HCT116 (cell line): Measurements from ENCODE around the gene TPMT. TPM values are rescaled to one million over a fixed set of nuclear protein-coding genes. Genes with fewer than 3 reads are reported as not detected.

Experiments
- ATAC-seq: fragments of 200-7000 bp; cut with Tn5 transposase; 2 replicates; pipeline ENCODE4 v1.9.1; 2020; ENCODE audit warnings: mild to moderate bottlenecking, moderate library complexity
- BruUV-seq: library from RNA; stranded (reverse); fragments of 400-500 nt; replicated peaks from 2 replicates; lab custom pipeline; 2021; lab: Mats Ljungman, UMichigan
- CTCF ChIA-PET: fragments of 300-600 bp; sonication (Branson Sonifier 250); formaldehyde crosslinking; loops from one replicate; lab custom pipeline; 2021; ENCODE audit warnings: antibody characterized with exemption; lab: Charles Lee
- POLR2A ChIA-PET: fragments of 300-600, 350-600 bp; sonication (Branson Sonifier 250); formaldehyde crosslinking; loops from one replicate; lab custom pipeline; 2021; ENCODE audit warnings: antibody characterized with exemption; lab: Charles Lee
- RAD21 ChIA-PET, 2 experiments: fragments of 300-600 bp; sonication (Branson Sonifier 250); formaldehyde crosslinking; loops; one replicate each; lab custom pipeline; 2023; ENCODE audit warnings: low total read pairs in 2 of 2; ENCODE audit not compliant: uncharacterized antibody in 2 of 2, unreplicated experiment in 2 of 2, low non-redundant PET in 1 of 2; lab: Charles Lee
- DNase-seq: peaks from one replicate; pipeline ENCODE4 v3.0.0-alpha.2; 2010; ENCODE audit warnings: low read depth, low spot score
- H2AFZ ChIP-seq: fragments of 200-600 bp; shearing (Covaris generic), sonication (generic); 2 replicates; pipeline ENCODE4 v1.6.1; 2017; ENCODE audit warnings: low read depth, mixed run types, mixed read lengths, antibody characterized with exemption, low read length; ENCODE audit not compliant: poor library complexity, severe bottlenecking
- H3K27ac ChIP-seq: 2 replicates; pipeline ENCODE4 v1.5.1; 2012; ENCODE audit warnings: low read depth, low read length
- H3K27me3 ChIP-seq: fragments of 200-600 bp; sonication (generic); 2 replicates; pipeline ENCODE4 v1.6.1; 2016; ENCODE audit warnings: mixed run types, low read length, mixed read lengths; ENCODE audit not compliant: insufficient read depth
- H3K36me3 ChIP-seq, 2 experiments: fragments of 200-500 bp in 1 of 2; fragments of 200-600 bp in 1 of 2; sonication (Bioruptor generic) in 1 of 2; sonication (generic) in 1 of 2; 2 replicates each; pipeline versions ENCODE4 v1.5.1 to v1.6.1; 2014 to 2016; ENCODE audit warnings: low read length in 2 of 2, inconsistent platforms in 1 of 2, mixed read lengths in 1 of 2, mixed run types in 1 of 2; ENCODE audit not compliant: insufficient read depth in 2 of 2, control insufficient read depth in 1 of 2
- H3K4me1 ChIP-seq, 2 experiments: fragments of 200-600 bp in 1 of 2; sonication (generic) in 1 of 2; 2 replicates each; pipeline versions ENCODE4 v1.5.1 to v1.6.1; 2012 to 2017; ENCODE audit warnings: low read length in 2 of 2, inconsistent platforms in 1 of 2, mild to moderate bottlenecking in 1 of 2, mixed read lengths in 1 of 2, mixed run types in 1 of 2, moderate library complexity in 1 of 2; ENCODE audit not compliant: insufficient read depth in 2 of 2, control insufficient read depth in 1 of 2
- H3K4me2 ChIP-seq: fragments of 200-600 bp; sonication (generic); 2 replicates; pipeline ENCODE4 v1.6.1; 2017; ENCODE audit warnings: mixed run types, low read length, mixed read lengths
- H3K4me3 ChIP-seq, 2 experiments: fragments of 200-600 bp in 1 of 2; sonication (generic) in 1 of 2; replicated peaks in 1 of 2; 2 replicates each; pipeline ENCODE4 v1.5.1; 2011 to 2016; ENCODE audit warnings: low read length in 2 of 2, control low read depth in 1 of 2, low read depth in 1 of 2, mild to moderate bottlenecking in 1 of 2, mixed read lengths in 1 of 2, mixed run types in 1 of 2
- H3K79me2 ChIP-seq: fragments of 200-600 bp; sonication (generic); 2 replicates; pipeline ENCODE4 v1.6.1; 2017; ENCODE audit warnings: mild to moderate bottlenecking, mixed run types, low read length, moderate library complexity, mixed read lengths; ENCODE audit not compliant: insufficient read depth
- H3K9ac ChIP-seq: fragments of 200-600 bp; sonication (generic); 2 replicates; pipeline ENCODE4 v1.6.1; 2016; ENCODE audit warnings: low read length, mixed read lengths
- H3K9me2 ChIP-seq: fragments of 200-600 bp; sonication (generic), shearing (Covaris generic); 2 replicates; pipeline ENCODE4 v1.6.1; 2017; ENCODE audit warnings: mixed run types, mild to moderate bottlenecking, moderate library complexity; ENCODE audit not compliant: insufficient read depth
- H3K9me3 ChIP-seq, 2 experiments: fragments of 200-500 bp in 1 of 2; fragments of 200-600 bp in 1 of 2; sonication (Bioruptor generic) in 1 of 2; sonication (generic) in 1 of 2; 2 replicates each; pipeline ENCODE4 v1.6.1; 2014 to 2017; ENCODE audit warnings: low read length in 2 of 2, mixed read lengths in 2 of 2, inconsistent platforms in 1 of 2, low read depth in 1 of 2, mild to moderate bottlenecking in 1 of 2, mixed run types in 1 of 2, moderate library complexity in 1 of 2; ENCODE audit not compliant: control insufficient read depth in 1 of 2, insufficient read depth in 1 of 2
- H4K20me1 ChIP-seq: fragments of 200-600 bp; sonication (generic), shearing (Covaris generic); 2 replicates; pipeline ENCODE4 v1.6.1; 2017; ENCODE audit warnings: mixed run types, mild to moderate bottlenecking, moderate library complexity; ENCODE audit not compliant: insufficient read depth
- EGR1 ChIP-seq: IDR thresholded peaks from 2 replicates; pipeline ENCODE4 v1.6.1; 2012; ENCODE audit warnings: low read depth
- EZH2phosphoT487 ChIP-seq: fragments of 200-600 bp; IDR thresholded peaks from 2 replicates; pipeline ENCODE4 v1.6.1; 2018; ENCODE audit warnings: antibody characterized with exemption, borderline replicate concordance
- JUND ChIP-seq: IDR thresholded peaks from 2 replicates; pipeline ENCODE4 v1.6.1; 2012
- POLR2A ChIP-seq: IDR thresholded peaks from 2 replicates; pipeline ENCODE4 v1.7.0; 2011; ENCODE audit warnings: borderline replicate concordance; ENCODE audit not compliant: insufficient read depth, insufficient read length; ENCODE audit errors: extremely low read depth
- POLR2AphosphoS5 ChIP-seq: IDR thresholded peaks from 2 replicates; pipeline ENCODE4 v1.6.1; 2011; ENCODE audit warnings: mild to moderate bottlenecking, low read depth, low read length, moderate library complexity
- SP1 ChIP-seq: IDR thresholded peaks from 2 replicates; pipeline ENCODE4 v1.6.1; 2012; ENCODE audit warnings: low read depth
- ZFX ChIP-seq: fragments of 450-650 bp; IDR thresholded peaks from 2 replicates; pipeline ENCODE4 v1.6.1; 2017
- ZNF274 ChIP-seq: fragments of 200-500 bp; sonication (Bioruptor generic); IDR thresholded peaks from 2 replicates; pipeline ENCODE4 v1.6.1; 2014; ENCODE audit warnings: mild to moderate bottlenecking, low read depth, low read length, inconsistent platforms
- intact Hi-C: fragments of 100-400 bp; cut with micrococcal nuclease; formaldehyde crosslinking; loops from 2 replicates; pipeline ENCODE4 v1.10.0; 2022
- total RNA-seq: library from RNA; stranded (reverse); gene quantifications from one replicate; pipeline ENCODE4 v1.2.1, GENCODE V29; 2021; ENCODE audit not compliant: unreplicated experiment
- TF ChIP-seq, protein P1 (sequence below), 3 experiments: fragments of 200-600 bp in 1 of 3; sonication (generic) in 1 of 3; IDR thresholded peaks in 2 of 3; conservative IDR thresholded peaks in 1 of 3; 2 replicates each; pipeline ENCODE4 v1.5.1; 2012 to 2017; ENCODE audit warnings: low read depth in 2 of 3, low read length in 2 of 3, antibody characterized with exemption in 1 of 3, borderline replicate concordance in 1 of 3, control low read depth in 1 of 3, mild to moderate bottlenecking in 1 of 3, mixed read lengths in 1 of 3, mixed run types in 1 of 3, moderate library complexity in 1 of 3; ENCODE audit not compliant: insufficient read depth in 1 of 3
- TF ChIP-seq, protein P2 (sequence below): IDR thresholded peaks from 2 replicates; pipeline ENCODE4 v1.6.1; 2012
- TF ChIP-seq, protein P3 (sequence below): IDR thresholded peaks from 2 replicates; pipeline ENCODE4 v1.6.1; 2012; ENCODE audit warnings: low read depth
- TF ChIP-seq, protein P4 (sequence below): IDR thresholded peaks from 2 replicates; pipeline ENCODE4 v1.6.1; 2011; ENCODE audit warnings: mild to moderate bottlenecking, low read length, moderate library complexity; ENCODE audit not compliant: insufficient replicate concordance; ENCODE audit errors: extremely low read depth

The TPMT gene
- total RNA-seq, 1 experiment from 2014 or later: 10.1 TPM

DNA sequence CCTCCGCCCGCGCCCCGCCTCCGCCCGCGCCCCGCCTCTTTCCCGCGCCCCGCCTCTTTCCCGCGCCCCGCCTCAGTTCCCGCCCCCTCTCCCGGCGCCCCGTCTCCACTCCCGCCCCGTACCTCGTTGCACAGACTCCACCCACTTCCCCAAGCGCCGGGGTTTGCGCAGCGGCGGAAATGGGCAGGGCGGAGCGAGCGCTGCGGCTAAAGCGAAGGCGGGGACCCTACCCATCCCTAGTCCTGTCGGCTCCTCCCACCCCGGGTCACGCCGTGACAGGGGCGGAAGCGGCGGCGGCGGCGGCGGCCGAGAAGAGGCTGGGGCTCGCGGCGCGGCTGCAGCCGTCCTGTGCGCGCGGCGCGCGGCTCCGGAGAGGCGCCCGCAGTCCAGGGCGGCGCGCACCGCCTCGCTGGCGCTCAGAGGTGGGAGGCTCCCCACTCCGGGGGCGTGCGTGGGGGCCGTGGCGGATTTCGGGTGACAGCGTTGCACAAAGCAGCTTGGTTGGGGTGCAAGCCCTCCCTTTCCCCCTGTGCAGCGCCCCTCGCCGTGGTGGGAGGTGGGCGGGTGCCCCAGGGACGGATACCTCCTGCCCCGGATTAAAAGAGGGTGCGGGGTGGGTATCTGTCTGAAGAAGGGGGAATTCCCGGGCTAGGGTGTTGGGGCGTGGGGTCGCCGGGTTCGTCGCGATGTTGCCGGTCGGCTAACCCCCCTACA, 430 bp upstream of the TPMT start, which contains the start of gene KDM1B (continued):
- TF ChIP-seq, protein P1, sequence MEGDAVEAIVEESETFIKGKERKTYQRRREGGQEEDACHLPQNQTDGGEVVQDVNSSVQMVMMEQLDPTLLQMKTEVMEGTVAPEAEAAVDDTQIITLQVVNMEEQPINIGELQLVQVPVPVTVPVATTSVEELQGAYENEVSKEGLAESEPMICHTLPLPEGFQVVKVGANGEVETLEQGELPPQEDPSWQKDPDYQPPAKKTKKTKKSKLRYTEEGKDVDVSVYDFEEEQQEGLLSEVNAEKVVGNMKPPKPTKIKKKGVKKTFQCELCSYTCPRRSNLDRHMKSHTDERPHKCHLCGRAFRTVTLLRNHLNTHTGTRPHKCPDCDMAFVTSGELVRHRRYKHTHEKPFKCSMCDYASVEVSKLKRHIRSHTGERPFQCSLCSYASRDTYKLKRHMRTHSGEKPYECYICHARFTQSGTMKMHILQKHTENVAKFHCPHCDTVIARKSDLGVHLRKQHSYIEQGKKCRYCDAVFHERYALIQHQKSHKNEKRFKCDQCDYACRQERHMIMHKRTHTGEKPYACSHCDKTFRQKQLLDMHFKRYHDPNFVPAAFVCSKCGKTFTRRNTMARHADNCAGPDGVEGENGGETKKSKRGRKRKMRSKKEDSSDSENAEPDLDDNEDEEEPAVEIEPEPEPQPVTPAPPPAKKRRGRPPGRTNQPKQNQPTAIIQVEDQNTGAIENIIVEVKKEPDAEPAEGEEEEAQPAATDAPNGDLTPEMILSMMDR (IDR thresholded peaks at IDR 0.05 in 2 of 3, conservative IDR thresholded peaks at IDR 0.05 in 1 of 3; ENCODE audit: borderline replicate concordance in 1 of 3, insufficient read depth in 1 of 3, low read depth in 2 of 3, low read length in 2 of 3): no peak

DNA sequence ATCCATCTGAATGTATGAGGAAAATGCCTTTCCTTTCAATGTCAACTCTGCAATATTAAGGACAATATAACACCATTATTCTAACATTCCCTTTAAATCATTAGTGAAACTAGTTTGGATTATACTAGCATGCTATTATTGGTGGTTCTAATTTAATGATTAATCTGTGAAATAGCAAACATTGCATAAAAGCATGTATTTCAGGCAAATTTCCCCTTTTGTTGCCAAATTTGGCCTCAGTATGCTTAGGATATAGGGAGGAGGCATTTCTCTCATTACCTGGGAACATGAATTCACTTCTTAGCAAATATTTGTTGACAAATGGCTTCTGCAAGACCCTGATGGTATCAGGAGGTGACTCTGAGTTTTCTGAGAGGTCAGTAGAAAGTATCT, 1.6 kb downstream of the TPMT start:
- BruUV-seq: no TSS peak
- Histone ChIP-seq H3K27ac (no peak overlapping the region), H3K79me2 (no peaks in the 10 kb centered on the region), H2AFZ (no peak overlapping the region), H4K20me1 (no peaks in the 10 kb centered on the region), H3K36me3 (no peaks in the 10 kb centered on the region)
- POLR2A ChIA-PET: no interaction called here
- TF ChIP-seq, protein P2, sequence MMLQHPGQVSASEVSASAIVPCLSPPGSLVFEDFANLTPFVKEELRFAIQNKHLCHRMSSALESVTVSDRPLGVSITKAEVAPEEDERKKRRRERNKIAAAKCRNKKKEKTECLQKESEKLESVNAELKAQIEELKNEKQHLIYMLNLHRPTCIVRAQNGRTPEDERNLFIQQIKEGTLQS: no peak
- no peak for TF ChIP-seq POLR2AphosphoS5
- no peak for TF ChIP-seq JUND
- TF ChIP-seq, protein P3, sequence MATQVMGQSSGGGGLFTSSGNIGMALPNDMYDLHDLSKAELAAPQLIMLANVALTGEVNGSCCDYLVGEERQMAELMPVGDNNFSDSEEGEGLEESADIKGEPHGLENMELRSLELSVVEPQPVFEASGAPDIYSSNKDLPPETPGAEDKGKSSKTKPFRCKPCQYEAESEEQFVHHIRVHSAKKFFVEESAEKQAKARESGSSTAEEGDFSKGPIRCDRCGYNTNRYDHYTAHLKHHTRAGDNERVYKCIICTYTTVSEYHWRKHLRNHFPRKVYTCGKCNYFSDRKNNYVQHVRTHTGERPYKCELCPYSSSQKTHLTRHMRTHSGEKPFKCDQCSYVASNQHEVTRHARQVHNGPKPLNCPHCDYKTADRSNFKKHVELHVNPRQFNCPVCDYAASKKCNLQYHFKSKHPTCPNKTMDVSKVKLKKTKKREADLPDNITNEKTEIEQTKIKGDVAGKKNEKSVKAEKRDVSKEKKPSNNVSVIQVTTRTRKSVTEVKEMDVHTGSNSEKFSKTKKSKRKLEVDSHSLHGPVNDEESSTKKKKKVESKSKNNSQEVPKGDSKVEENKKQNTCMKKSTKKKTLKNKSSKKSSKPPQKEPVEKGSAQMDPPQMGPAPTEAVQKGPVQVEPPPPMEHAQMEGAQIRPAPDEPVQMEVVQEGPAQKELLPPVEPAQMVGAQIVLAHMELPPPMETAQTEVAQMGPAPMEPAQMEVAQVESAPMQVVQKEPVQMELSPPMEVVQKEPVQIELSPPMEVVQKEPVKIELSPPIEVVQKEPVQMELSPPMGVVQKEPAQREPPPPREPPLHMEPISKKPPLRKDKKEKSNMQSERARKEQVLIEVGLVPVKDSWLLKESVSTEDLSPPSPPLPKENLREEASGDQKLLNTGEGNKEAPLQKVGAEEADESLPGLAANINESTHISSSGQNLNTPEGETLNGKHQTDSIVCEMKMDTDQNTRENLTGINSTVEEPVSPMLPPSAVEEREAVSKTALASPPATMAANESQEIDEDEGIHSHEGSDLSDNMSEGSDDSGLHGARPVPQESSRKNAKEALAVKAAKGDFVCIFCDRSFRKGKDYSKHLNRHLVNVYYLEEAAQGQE: no peak
- no peak for TF ChIP-seq SP1
- TF ChIP-seq ZFX: no peak
- no peak for TF ChIP-seq POLR2A
- TF ChIP-seq, protein P4, sequence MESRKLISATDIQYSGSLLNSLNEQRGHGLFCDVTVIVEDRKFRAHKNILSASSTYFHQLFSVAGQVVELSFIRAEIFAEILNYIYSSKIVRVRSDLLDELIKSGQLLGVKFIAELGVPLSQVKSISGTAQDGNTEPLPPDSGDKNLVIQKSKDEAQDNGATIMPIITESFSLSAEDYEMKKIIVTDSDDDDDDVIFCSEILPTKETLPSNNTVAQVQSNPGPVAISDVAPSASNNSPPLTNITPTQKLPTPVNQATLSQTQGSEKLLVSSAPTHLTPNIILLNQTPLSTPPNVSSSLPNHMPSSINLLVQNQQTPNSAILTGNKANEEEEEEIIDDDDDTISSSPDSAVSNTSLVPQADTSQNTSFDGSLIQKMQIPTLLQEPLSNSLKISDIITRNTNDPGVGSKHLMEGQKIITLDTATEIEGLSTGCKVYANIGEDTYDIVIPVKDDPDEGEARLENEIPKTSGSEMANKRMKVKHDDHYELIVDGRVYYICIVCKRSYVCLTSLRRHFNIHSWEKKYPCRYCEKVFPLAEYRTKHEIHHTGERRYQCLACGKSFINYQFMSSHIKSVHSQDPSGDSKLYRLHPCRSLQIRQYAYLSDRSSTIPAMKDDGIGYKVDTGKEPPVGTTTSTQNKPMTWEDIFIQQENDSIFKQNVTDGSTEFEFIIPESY: no peak
- TF ChIP-seq EZH2phosphoT487: no peak
- TF ChIP-seq ZNF274: no peak
- TF ChIP-seq EGR1: no peak
- TF ChIP-seq, protein P1 (IDR thresholded peaks at IDR 0.05 in 2 of 3, conservative IDR thresholded peaks at IDR 0.05 in 1 of 3; ENCODE audit: borderline replicate concordance in 1 of 3, insufficient read depth in 1 of 3, low read depth in 2 of 3, low read length in 2 of 3): no peak
- TF ChIP-seq, all 23 proteins: peak for 0
- RAD21 ChIA-PET: no interaction called here
- no peak overlapping the region for H3K9ac ChIP-seq
- H3K9me2 ChIP-seq: no peaks in the 10 kb centered on the region
- H3K27me3 ChIP-seq: no peaks in the 10 kb centered on the region
- H3K4me1 ChIP-seq: peaks cover 7 to 10% of the 10 kb centered on the region in 2 experiments
- ATAC-seq (no peak), DNase-seq (no peak)
- CTCF ChIA-PET: no interaction called here
- H3K4me3 ChIP-seq: no peak overlapping the region
- no peak overlapping the region for H3K4me2 ChIP-seq
- intact Hi-C loops: no loop called here
- H3K9me3 ChIP-seq: no peaks in the 10 kb centered on the region
